ENCODE results near the gene TKT. TPM values are rescaled to one million over a fixed set of nuclear protein-coding genes. Genes with fewer than 3 reads are reported as not detected.

The TKT gene
- total and polyA plus RNA-seq, 2 of the 8 experiments (the other 6 are each of a cell fraction or from before 2014, with no cell fraction given) = 418 to 986 TPM

GRCh38 chr3:53200501-53201498 lies 55.0 kb downstream of the TKT start:
- no peaks in the 10 kb centered on the region for H3K27me3 ChIP-seq (replicated peaks in 1 of 4; ENCODE audit: control insufficient read depth in 3 of 4, extremely low read depth in 1 of 4, insufficient read depth in 3 of 4, low read length in 3 of 4)
- H2BK15ac ChIP-seq (ENCODE audit: low read length) = no peak overlapping the region
- no peak overlapping the region for H3K23ac ChIP-seq (ENCODE audit: insufficient read length)
- H2AFZ ChIP-seq (ENCODE audit: low read length) = no peak overlapping the region
- H4K5ac ChIP-seq (ENCODE audit: insufficient read length, low read depth, low read length) = no peak overlapping the region
- no peak for FAIRE-seq
- no peak overlapping the region for H3K4ac ChIP-seq (replicated peaks; ENCODE audit: insufficient read length, low read depth, low read length)
- WGBS, 2 experiments (ENCODE audit: extremely low coverage in 1 of 2, insufficient coverage in 1 of 2, insufficient read length in 1 of 2, insufficient replicate concordance in 2 of 2, low coverage in 1 of 2, low lambda C conversion rate in 2 of 2, missing lambda C conversion rate in 1 of 2) = 86% methylated on average over 18 of the region's 19 CpGs; no CpG with 5 or more reads in 1 of the 2 experiments
- H2AK5ac ChIP-seq (ENCODE audit: low read depth, low read length) = no peak overlapping the region
- no peaks in the 10 kb centered on the region for H3K79me2 ChIP-seq (ENCODE audit: control insufficient read depth in 1 of 2, insufficient read depth in 2 of 2, low read length in 2 of 2)
- CTCF ChIA-PET (ENCODE audit: partially characterized antibody) = interaction anchor here (0.6 to 8.3 kb wide), 12 partner anchors 18 to 344 kb away, joined by 3 to 164 read pairs (median 3); partner anchors contain the start of gene RFT1
- no peaks in the 10 kb centered on the region for H3K79me1 ChIP-seq (ENCODE audit: low read depth, low read length)
- H3K18ac ChIP-seq (ENCODE audit: extremely low read depth, low read length) = no peak overlapping the region
- no peak overlapping the region for H3K14ac ChIP-seq (ENCODE audit: insufficient read length)
- H4K91ac ChIP-seq (replicated peaks; ENCODE audit: insufficient read length, low read length) = no peak overlapping the region
- H2BK5ac ChIP-seq (ENCODE audit: low read depth, low read length) = no peak overlapping the region; the same call in 1 of the 2 replicates
- H3K9ac ChIP-seq (replicated peaks in 1 of 4; ENCODE audit: extremely low read depth in 1 of 4, low read depth in 3 of 4, low read length in 3 of 4) = no peak overlapping the region
- H4K8ac ChIP-seq (ENCODE audit: extremely low read depth, insufficient read depth, low read length) = no peak overlapping the region
- H3K4me2 ChIP-seq (ENCODE audit: insufficient read depth in 1 of 2, low read depth in 2 of 2, low read length in 2 of 2) = no peak overlapping the region
- no peak overlapping the region for H2BK120ac ChIP-seq (replicated peaks; ENCODE audit: low read depth, low read length)
- H3K4me1 ChIP-seq (replicated peaks in 1 of 4; ENCODE audit: control insufficient read depth in 3 of 4, insufficient read depth in 4 of 4, low read length in 3 of 4) = peaks cover 0 to 6% (median 1%) of the 10 kb centered on the region in 4 experiments; a peak in 3 of 7 replicates
- no peak for DNase-seq (ENCODE audit: low read depth in 1 of 2, low spot score in 2 of 2)
- no peak overlapping the region for H3K4me3 ChIP-seq (ENCODE audit: extremely low read depth in 1 of 4, insufficient read depth in 2 of 4, low read depth in 3 of 4, low read length in 4 of 4)
- H4K20me1 ChIP-seq (replicated peaks in 1 of 2; ENCODE audit: control insufficient read depth in 1 of 2, insufficient read depth in 2 of 2, low read length in 2 of 2) = no peaks in the 10 kb centered on the region
- H3K9me3 ChIP-seq (ENCODE audit: insufficient read depth in 2 of 2, low read depth in 1 of 2, low read length in 1 of 2) = no peaks in the 10 kb centered on the region
- H3K27ac ChIP-seq (ENCODE audit: low read depth, low read length) = no peak overlapping the region
- no peak overlapping the region for H2BK12ac ChIP-seq (ENCODE audit: low read depth, low read length)
- no peak overlapping the region for H2BK20ac ChIP-seq (ENCODE audit: low read length)
- no peaks in the 10 kb centered on the region for H3K36me3 ChIP-seq (ENCODE audit: control insufficient read depth in 2 of 4, insufficient read depth in 4 of 4, low read length in 3 of 4)
- H3K23me2 ChIP-seq (ENCODE audit: low read depth, low read length) = no peaks in the 10 kb centered on the region
- POLR2A ChIA-PET (ENCODE audit: partially characterized antibody) = interaction anchor here (1.0 to 1.5 kb wide), 3 partner anchors 14 to 73 kb away, joined by 3 to 4 read pairs (median 4); no protein-coding TSS in a partner anchor
- H3K56ac ChIP-seq (replicated peaks; ENCODE audit: insufficient read length, low read depth, low read length) = no peak overlapping the region
- TF ChIP-seq KDM1A (IDR thresholded peaks at IDR 0.05; ENCODE audit: borderline replicate concordance, low read length) (no peak), CBX8 (IDR thresholded peaks at IDR 0.05; ENCODE audit: borderline replicate concordance, low read depth, low read length) (no peak), YY1 (IDR thresholded peaks at IDR 0.05; ENCODE audit: low read depth, low read length) (no peak), HDAC6 (IDR thresholded peaks at IDR 0.05; ENCODE audit: low read depth, low read length) (no peak), KDM4A (IDR thresholded peaks at IDR 0.05; ENCODE audit: low read depth, low read length, severe bottlenecking) (no peak), HDAC2 (IDR thresholded peaks at IDR 0.05; ENCODE audit: borderline replicate concordance in 1 of 2, low read depth in 2 of 2, low read length in 2 of 2) (no peak), E2F6 (IDR thresholded peaks at IDR 0.05) (no peak), SIN3A (conservative IDR thresholded peaks at IDR 0.05 in 1 of 2, IDR thresholded peaks at IDR 0.05 in 1 of 2; ENCODE audit: low read depth in 1 of 2, low read length in 2 of 2) (no peak), SRF (IDR thresholded peaks at IDR 0.05; ENCODE audit: low read depth, low read length) (no peak), SP2 (IDR thresholded peaks at IDR 0.05; ENCODE audit: low read length) (no peak)

Measured in H1 (cell line).